BE2C (cell line): ENCODE data around the gene PFKFB4.

Experiments
- DNase-seq: peaks from one replicate; pipeline ENCODE4 v3.0.0-alpha.2; 2020
- H3K27me3 ChIP-seq: fragments of 250-450 bp; sonication (Bioruptor Pico); 2 replicates; pipeline ENCODE4 v1.5.1; 2020; ENCODE audit warnings: mild to moderate bottlenecking
- H3K36me3 ChIP-seq: fragments of 250-450 bp; sonication (Bioruptor Pico); 2 replicates; pipeline ENCODE4 v1.5.1; 2020; ENCODE audit warnings: mild to moderate bottlenecking
- H3K4me1 ChIP-seq: fragments of 250-450 bp; sonication (Bioruptor Pico); 2 replicates; pipeline ENCODE4 v1.5.1; 2020
- H3K4me3 ChIP-seq: 2 replicates; pipeline ENCODE4 v1.5.1; 2011; ENCODE audit warnings: low read depth, low read length
- H3K9me3 ChIP-seq: fragments of 250-450 bp; sonication (Bioruptor Pico); 2 replicates; pipeline ENCODE4 v1.5.1; 2020
- TF ChIP-seq, protein P1 (sequence below): IDR thresholded peaks from 2 replicates; pipeline ENCODE4 v1.5.1; 2012; ENCODE audit warnings: mild to moderate bottlenecking, low read depth, low read length

The PFKFB4 gene

DNA sequence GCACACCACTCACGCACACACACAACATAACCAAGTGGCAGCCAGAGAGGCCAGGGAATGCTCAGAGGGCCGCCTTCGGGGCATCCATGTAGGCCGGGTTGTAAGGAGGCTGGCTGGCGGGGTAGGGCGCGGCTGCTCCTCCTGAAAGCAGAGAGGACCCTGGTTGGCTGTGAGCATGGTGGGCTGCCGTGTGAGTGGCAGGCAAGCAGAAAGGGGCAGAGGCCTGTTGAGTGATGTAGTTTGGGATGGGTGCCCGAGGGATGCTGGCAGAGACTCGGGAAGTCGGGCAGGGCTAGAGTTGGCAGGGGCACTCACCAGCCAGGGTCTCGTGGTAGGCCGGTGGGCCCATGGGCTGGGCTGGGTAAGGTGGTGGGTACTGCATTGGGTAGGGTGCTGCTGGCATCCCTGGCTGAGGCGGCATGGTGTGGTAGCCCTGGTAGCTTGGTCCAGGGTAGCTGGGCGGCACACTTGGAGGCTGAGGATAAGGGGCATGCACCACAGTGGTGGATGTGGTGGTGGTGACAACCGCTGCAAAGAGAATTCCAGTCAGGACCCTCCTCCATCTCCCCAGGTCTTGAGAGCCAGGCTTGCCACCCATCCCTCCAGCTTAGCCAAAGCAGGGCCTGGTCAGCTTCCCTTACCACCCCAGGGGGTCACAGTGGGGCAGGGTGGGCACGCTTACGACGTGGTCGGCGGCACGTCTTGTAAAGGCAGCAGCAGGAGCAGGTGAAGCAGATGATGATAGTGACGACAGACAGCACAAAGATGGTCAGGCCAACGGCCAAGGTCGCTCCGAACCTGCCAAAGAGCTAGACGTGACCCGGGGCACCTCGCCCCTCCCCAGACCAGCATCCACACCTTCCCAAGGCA lies 87.3 kb downstream of the PFKFB4 start:
- Histone ChIP-seq H3K27me3 (no peaks in the 10 kb centered on the region), H3K36me3 (peaks cover 8% of the 10 kb centered on the region; the same call in 1 of the 2 replicates), H3K4me1 (peaks cover 3% of the 10 kb centered on the region), H3K9me3 (no peaks in the 10 kb centered on the region), H3K4me3 (no peak overlapping the region)
- TF ChIP-seq, protein P1, sequence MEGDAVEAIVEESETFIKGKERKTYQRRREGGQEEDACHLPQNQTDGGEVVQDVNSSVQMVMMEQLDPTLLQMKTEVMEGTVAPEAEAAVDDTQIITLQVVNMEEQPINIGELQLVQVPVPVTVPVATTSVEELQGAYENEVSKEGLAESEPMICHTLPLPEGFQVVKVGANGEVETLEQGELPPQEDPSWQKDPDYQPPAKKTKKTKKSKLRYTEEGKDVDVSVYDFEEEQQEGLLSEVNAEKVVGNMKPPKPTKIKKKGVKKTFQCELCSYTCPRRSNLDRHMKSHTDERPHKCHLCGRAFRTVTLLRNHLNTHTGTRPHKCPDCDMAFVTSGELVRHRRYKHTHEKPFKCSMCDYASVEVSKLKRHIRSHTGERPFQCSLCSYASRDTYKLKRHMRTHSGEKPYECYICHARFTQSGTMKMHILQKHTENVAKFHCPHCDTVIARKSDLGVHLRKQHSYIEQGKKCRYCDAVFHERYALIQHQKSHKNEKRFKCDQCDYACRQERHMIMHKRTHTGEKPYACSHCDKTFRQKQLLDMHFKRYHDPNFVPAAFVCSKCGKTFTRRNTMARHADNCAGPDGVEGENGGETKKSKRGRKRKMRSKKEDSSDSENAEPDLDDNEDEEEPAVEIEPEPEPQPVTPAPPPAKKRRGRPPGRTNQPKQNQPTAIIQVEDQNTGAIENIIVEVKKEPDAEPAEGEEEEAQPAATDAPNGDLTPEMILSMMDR = no peak
- no peak for DNase-seq

DNA sequence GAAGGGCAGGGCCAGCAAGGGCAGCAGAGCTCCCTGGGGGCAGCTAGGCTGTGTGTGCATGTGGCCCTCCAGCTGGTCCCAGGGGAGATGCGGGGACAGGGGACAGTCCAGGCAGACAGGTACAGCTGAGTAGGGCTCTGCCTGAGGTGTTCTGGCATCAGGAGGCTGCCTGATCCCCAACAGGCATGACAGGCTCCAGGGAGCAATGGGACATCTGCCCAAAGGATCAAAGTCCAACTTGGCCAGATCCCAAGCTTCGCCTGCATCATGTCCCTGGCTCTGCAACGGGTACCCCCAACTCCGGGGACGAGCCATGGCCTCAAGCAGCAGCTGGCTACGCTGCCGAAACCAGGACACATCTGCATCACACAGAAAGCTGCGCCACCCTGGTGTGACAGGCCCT lies 88.3 kb downstream of the PFKFB4 start:
- H3K36me3 ChIP-seq = peaks cover 8% of the 10 kb centered on the region; the same call in 1 of the 2 replicates
- TF ChIP-seq, protein P1 = no peak
- H3K4me3 ChIP-seq = no peak overlapping the region; the same call in 1 of the 2 replicates
- DNase-seq = peak; percentile 39
- no peaks in the 10 kb centered on the region for H3K9me3 ChIP-seq
- peaks cover 3% of the 10 kb centered on the region for H3K4me1 ChIP-seq
- H3K27me3 ChIP-seq = no peaks in the 10 kb centered on the region
